Endodermal cell (in vitro differentiated cells): ENCODE measurements around the gene ATG9B. TPM values are rescaled to one million over a fixed set of nuclear protein-coding genes. Genes with fewer than 3 reads are reported as not detected.

Experiments used
- DNase-seq: peaks from one replicate; pipeline ENCODE4 v3.0.0-alpha.2; 2017
- H3K27ac ChIP-seq: 2 replicates; pipeline ENCODE4 v1.5.1; 2013; ENCODE audit warnings: mild to moderate bottlenecking, low read depth, low read length, moderate library complexity
- H3K27me3 ChIP-seq: 2 replicates; pipeline ENCODE4 v1.6.1; 2013; ENCODE audit warnings: mild to moderate bottlenecking, low read length, moderate library complexity; ENCODE audit not compliant: insufficient read depth, control insufficient read depth, poor library complexity, severe bottlenecking
- H3K36me3 ChIP-seq: 2 replicates; pipeline ENCODE4 v1.7.0; 2013; ENCODE audit warnings: mild to moderate bottlenecking, low read length, moderate library complexity; ENCODE audit not compliant: control insufficient read depth, insufficient read depth
- H3K4me1 ChIP-seq: one replicate; pipeline ENCODE4 v1.7.0; 2013; ENCODE audit warnings: low read length; ENCODE audit not compliant: control insufficient read depth, insufficient read depth
- H3K4me3 ChIP-seq: 2 replicates; pipeline ENCODE4 v1.5.1; 2013; ENCODE audit warnings: mild to moderate bottlenecking, low read length, moderate library complexity
- H3K9ac ChIP-seq: 2 replicates; pipeline ENCODE4 v1.6.1; 2013; ENCODE audit warnings: mild to moderate bottlenecking, low read length, moderate library complexity; ENCODE audit not compliant: poor library complexity, severe bottlenecking; ENCODE audit errors: extremely low read depth
- H3K9me3 ChIP-seq: 2 replicates; pipeline ENCODE4 v1.6.1; 2013; ENCODE audit warnings: mild to moderate bottlenecking, low read length, moderate library complexity; ENCODE audit not compliant: control insufficient read depth
- H3K27ac Mint-ChIP-seq: 2 replicates; pipeline ENCODE4 v1.8.0; 2020; ENCODE audit warnings: mixed read lengths
- H3K27me3 Mint-ChIP-seq: 2 replicates; pipeline ENCODE4 v1.8.0; 2021; ENCODE audit warnings: mild to moderate bottlenecking, mixed read lengths; ENCODE audit not compliant: insufficient read depth
- H3K36me3 Mint-ChIP-seq: 2 replicates; pipeline ENCODE4 v1.8.0; 2020; ENCODE audit warnings: low read depth, mixed read lengths
- H3K4me1 Mint-ChIP-seq: 2 replicates; pipeline ENCODE4 v1.8.0; 2020; ENCODE audit warnings: mixed read lengths
- H3K4me3 Mint-ChIP-seq: 2 replicates; pipeline ENCODE4 v1.8.0; 2020; ENCODE audit warnings: mild to moderate bottlenecking, moderate library complexity, mixed read lengths
- H3K9me3 Mint-ChIP-seq: 2 replicates; pipeline ENCODE4 v1.8.0; 2020; ENCODE audit warnings: mild to moderate bottlenecking, mixed read lengths
- CTCF ChIP-seq: fragments of 200-600 bp; sonication (generic); conservative IDR thresholded peaks from 2 replicates; pipeline ENCODE4 v1.5.0; 2021; ENCODE audit warnings: antibody characterized with exemption, mild to moderate bottlenecking
- whole genome bisulfite sequencing, 2 experiments: methylation state at CpG; one replicate each; pipeline versions ENCODE4 v1.1.5 to v1.1.7; 2013; ENCODE audit warnings: missing lambda C conversion rate in 2 of 2, mixed read lengths in 1 of 2; ENCODE audit not compliant: insufficient coverage in 1 of 2, insufficient read length in 1 of 2; 5-methylcytosine and 5-hydroxymethylcytosine counted together
- long read RNA-seq, 4 experiments: library from polyadenylated mRNA in 2 of 4; library from RNA in 1 of 4; library from capped mRNA in 1 of 4; stranded (forward) in 3 of 4; unstranded in 1 of 4; transcript quantifications; one replicate each; pipeline ENCODE4 v2.0.0, GENCODE V29; 2020 to 2021; ENCODE audit warnings: inconsistent platforms in 1 of 4
- polyA plus RNA-seq, 2 experiments: library from polyadenylated mRNA; stranded (reverse); fragments of 50-300 nt; gene quantifications; one replicate each; pipeline ENCODE4 v1.2.3, GENCODE V29; 2013
- total RNA-seq, 2 donors: library from RNA; stranded (reverse); fragmentation: NEBNext Ultra II Directional in 1 of 2; extraction: Animal tissue kit (Norgen Biotek cat#: 25700) in 1 of 2; gene quantifications; 2 replicates in 1 of 2; 3 replicates in 1 of 2; pipeline ENCODE4 v1.2.1, GENCODE V29; 2021

Gene ATG9B
- total RNA-seq: 1 to 10 TPM; 2.0 to 3.0 TPM
- 4.3 TPM for polyA plus RNA-seq (2013, experiment 1 of 2)
- polyA plus RNA-seq (2013, experiment 2 of 2): 4.0 TPM
- long read RNA-seq, experiment 1: 0 reads
- long read RNA-seq, experiment 2, partial matches to known transcripts: 0 of 6 reads
- long read RNA-seq, experiment 2, other reads (novel, unspliced or antisense): 4 of 6 reads
- long read RNA-seq, experiment 3, partial matches to known transcripts: 1 of 2 reads
- long read RNA-seq, experiment 3, other reads (novel, unspliced or antisense): 1 of 2 reads
- long read RNA-seq, experiment 4, partial matches to known transcripts: 0 of 5 reads
- long read RNA-seq, experiment 4, other reads (novel, unspliced or antisense): 3 of 5 reads

GRCh38 chr7:151024435-151025056 is at the start of gene ATG9B:
Gene ATG9B (minus strand): TSS chr7:151024494. CDS start chr7:151024423, 71 bp downstream.
- no peak within 1 kb of the TSS for H3K27ac Mint-ChIP-seq
- H3K27me3 Mint-ChIP-seq: peaks cover 53% of the 10 kb centered on the region
- Histone ChIP-seq H3K9me3 (no peaks in the 10 kb centered on the region), H3K27me3 (peaks cover 16% of the 10 kb centered on the region), H3K27ac (no peak within 1 kb of the TSS), H3K36me3 (no peaks in the 10 kb centered on the region), H3K9ac (no peak within 1 kb of the TSS), H3K4me3 (no peak within 1 kb of the TSS), H3K4me1 (peaks cover 9% of the 10 kb centered on the region)
- DNase-seq: no peak
- no peaks in the 10 kb centered on the region for H3K36me3 Mint-ChIP-seq
- H3K4me1 Mint-ChIP-seq: peaks cover 37% of the 10 kb centered on the region
- no peak within 1 kb of the TSS for H3K4me3 Mint-ChIP-seq
- H3K9me3 Mint-ChIP-seq: no peaks in the 10 kb centered on the region
- 81 to 88% methylated on average over 4 of the region's 4 CpGs for WGBS, 2 experiments
- TF ChIP-seq CTCF: no peak

GRCh38 chr7:151073990-151074389 is 49.7 kb upstream of the ATG9B start:
- H3K4me3 ChIP-seq: no peak overlapping the region
- no peak overlapping the region for H3K4me3 Mint-ChIP-seq
- no peaks in the 10 kb centered on the region for H3K27me3 Mint-ChIP-seq
- no peak for TF ChIP-seq CTCF
- no peak for DNase-seq
- 95 to 96% methylated on average over 11 to 17 of the region's 17 CpGs for WGBS, 2 experiments
- no peaks in the 10 kb centered on the region for H3K9me3 Mint-ChIP-seq
- H3K27ac Mint-ChIP-seq: no peak overlapping the region
- no peak overlapping the region for H3K27ac ChIP-seq
- no peaks in the 10 kb centered on the region for H3K27me3 ChIP-seq
- H3K4me1 Mint-ChIP-seq: peaks cover 20% of the 10 kb centered on the region
- H3K9ac ChIP-seq: no peak overlapping the region
- H3K4me1 ChIP-seq: peaks cover 8% of the 10 kb centered on the region
- H3K9me3 ChIP-seq: no peaks in the 10 kb centered on the region
- H3K36me3 Mint-ChIP-seq: peaks cover 43% of the 10 kb centered on the region
- peaks cover 40% of the 10 kb centered on the region for H3K36me3 ChIP-seq

- H3K27me3 ChIP-seq: no peaks in the 10 kb centered on the region
- peaks cover 60% of the 10 kb centered on the region for H3K36me3 ChIP-seq
- DNase-seq: no peak
- H3K9ac ChIP-seq: no peak overlapping the region
- no peak for TF ChIP-seq CTCF
- WGBS, 2 experiments: 92 to 93% methylated on average over 31 to 39 of the region's 39 CpGs
- H3K4me1 ChIP-seq: no peaks in the 10 kb centered on the region
- Mint-ChIP-seq H3K4me3 (no peak overlapping the region), H3K27ac (no peak overlapping the region), H3K9me3 (no peaks in the 10 kb centered on the region), H3K4me1 (peaks cover 9% of the 10 kb centered on the region), H3K27me3 (no peaks in the 10 kb centered on the region), H3K36me3 (peaks cover 58% of the 10 kb centered on the region)
- H3K9me3 ChIP-seq: no peaks in the 10 kb centered on the region
- H3K27ac ChIP-seq: no peak overlapping the region
- no peak overlapping the region for H3K4me3 ChIP-seq
Observed at GRCh38 chr7:151071032-151071866, 47.0 kb upstream of the ATG9B start.
